GM21825 (cell line): ENCODE results near the gene ZNF438.
"Not testable (repeated sequence)": the region's sequence is repeated elsewhere in the genome, so short reads cannot be mapped to it uniquely, and the experiment has no call there.

ENCODE experiments used
- ATAC-seq: cut with Tn5 transposase; IDR thresholded peaks from one replicate; pipeline ENCODE4 v1.9.1; 2021; ENCODE audit warnings: mild to moderate bottlenecking, moderate library complexity; ENCODE audit not compliant: unreplicated experiment

ZNF438 gene

GRCh38 chr10:31031558-31032257 lies at the start of gene ZNF438:
TSS of gene ZNF438 (minus strand) at chr10:31031865. CDS start at chr10:30877034, 154,831 bp downstream.
- ATAC-seq = peak; percentile 85

GRCh38 chr10:31076610-31076988 lies 44.9 kb upstream of the ZNF438 start:
- ATAC-seq = no peak

GRCh38 chr10:31075881-31076609 lies 44.4 kb upstream of the ZNF438 start:
- no peak for ATAC-seq

- no peak for ATAC-seq
Observed at GRCh38 chr10:31075434-31075833, 43.8 kb upstream of the ZNF438 start.

- no peak for ATAC-seq
Observed at GRCh38 chr10:31074722-31075086, 43.0 kb upstream of the ZNF438 start.

- no peak for ATAC-seq
Observed at GRCh38 chr10:31073996-31074721, 42.5 kb upstream of the ZNF438 start.

GRCh38 chr10:31073211-31073610 lies 41.5 kb upstream of the ZNF438 start:
- ATAC-seq = no peak

GRCh38 chr10:31072451-31072850 lies 40.8 kb upstream of the ZNF438 start:
- ATAC-seq = no peak

- no peak for ATAC-seq
Observed at GRCh38 chr10:31071232-31072005, 39.8 kb upstream of the ZNF438 start.

- ATAC-seq = no peak
Observed at GRCh38 chr10:31070691-31071090, 39.0 kb upstream of the ZNF438 start.

GRCh38 chr10:31070025-31070424 lies 38.4 kb upstream of the ZNF438 start:
- ATAC-seq = no peak

GRCh38 chr10:31069411-31069810 lies 37.7 kb upstream of the ZNF438 start:
- ATAC-seq = no peak

- ATAC-seq = no peak
Observed at GRCh38 chr10:31064348-31064747, 32.7 kb upstream of the ZNF438 start.

GRCh38 chr10:31063841-31064240 lies 32.2 kb upstream of the ZNF438 start:
- ATAC-seq = no peak

GRCh38 chr10:31062856-31063255 lies 31.2 kb upstream of the ZNF438 start:
- no peak for ATAC-seq

GRCh38 chr10:31061941-31062340 lies 30.3 kb upstream of the ZNF438 start:
- no peak for ATAC-seq

GRCh38 chr10:31058795-31059703 lies 27.4 kb upstream of the ZNF438 start:
- no peak for ATAC-seq

- not testable (repeated sequence) for ATAC-seq
Observed at GRCh38 chr10:31056678-31057077, 25.0 kb upstream of the ZNF438 start.

- no peak for ATAC-seq
Observed at GRCh38 chr10:31055573-31056251, 24.0 kb upstream of the ZNF438 start.
